K562 (cell line): ENCODE data around the gene HOTAIR. TPM values are rescaled to one million over a fixed set of nuclear protein-coding genes. Genes with fewer than 3 reads are reported as not detected.
A peak's percentile ranks its signal among the peaks of the same experiment; 100 is the strongest.

Experiments
- CBFA2T2 ChIP-seq: fragments of 450-650 bp; conservative IDR thresholded peaks from 2 replicates; pipeline ENCODE4 v1.6.1; 2017; ENCODE audit warnings: mild to moderate bottlenecking
- FOXP1 ChIP-seq: sonication (generic); formaldehyde crosslinking; IDR thresholded peaks from 2 replicates; pipeline ENCODE4 v1.8.0; 2022; ENCODE audit warnings: mild to moderate bottlenecking, missing genetic modification reagents
- IFI16 ChIP-seq: fragments of 250-450 bp; sonication (Bioruptor Pico); IDR thresholded peaks from 2 replicates; pipeline ENCODE4 v2.1.2; 2022; ENCODE audit warnings: mild to moderate bottlenecking, inconsistent platforms
- PCBP1 ChIP-seq: fragments of 200-400 bp; formaldehyde crosslinking; IDR thresholded peaks from 2 replicates; pipeline ENCODE4 v1.6.1; 2018; ENCODE audit warnings: mild to moderate bottlenecking, low read depth, low read length; ENCODE audit not compliant: poor library complexity, severe bottlenecking
- SP1 ChIP-seq: sonication (generic); formaldehyde crosslinking; IDR thresholded peaks from 2 replicates; pipeline ENCODE4 v1.8.1; 2022; ENCODE audit warnings: mild to moderate bottlenecking, missing genetic modification reagents
- SREBF2 ChIP-seq: sonication (generic); formaldehyde crosslinking; IDR thresholded peaks from 2 replicates; pipeline ENCODE4 v1.4.0; 2020; ENCODE audit warnings: mild to moderate bottlenecking, missing genetic modification reagents
- TGIF2 ChIP-seq: sonication (generic); formaldehyde crosslinking; IDR thresholded peaks from 2 replicates; pipeline ENCODE4 v1.8.1; 2022; ENCODE audit warnings: mild to moderate bottlenecking, missing genetic modification reagents, moderate library complexity
- ZFX ChIP-seq: sonication (generic); formaldehyde crosslinking; IDR thresholded peaks from 2 replicates; pipeline ENCODE4 v1.8.0; 2022; ENCODE audit warnings: mild to moderate bottlenecking, missing genetic modification reagents, moderate library complexity
- polyA plus RNA-seq, 8 experiments: library from polyadenylated mRNA; depleted of rRNA in 4 of 8; stranded (reverse) in 5 of 8; unstranded in 3 of 8; fragments of >200 nt; fragmentation: Nextera tagmentation in 2 of 8; fragmentation: Illumina TruSeq in 1 of 8; extraction: Ambion mirVana in 2 of 8; extraction: Trizol in 1 of 8; gene quantifications; 2 replicates each; pipeline versions ENCODE4 v1.2.1 to v1.2.3, GENCODE V29; 2011 to 2014; ENCODE audit warnings: inconsistent platforms in 1 of 8, missing spikeins in 1 of 8
- total RNA-seq, 7 experiments: library from RNA; depleted of rRNA in 6 of 7; stranded (reverse); fragments of >200 nt in 6 of 7; fragmentation: Illumina TruSeq in 2 of 7; extraction: Trizol in 2 of 7; gene quantifications; 2 replicates each; pipeline versions ENCODE4 v1.2.1 to v1.2.3, GENCODE V29; 2011 to 2021; ENCODE audit warnings: low replicate concordance in 1 of 7

The HOTAIR gene
- total and polyA plus RNA-seq, 9 of the 15 experiments (the other 6 are each of a cell fraction or from before 2014, with no cell fraction given) = 0.04 TPM; not detected in 8

DNA sequence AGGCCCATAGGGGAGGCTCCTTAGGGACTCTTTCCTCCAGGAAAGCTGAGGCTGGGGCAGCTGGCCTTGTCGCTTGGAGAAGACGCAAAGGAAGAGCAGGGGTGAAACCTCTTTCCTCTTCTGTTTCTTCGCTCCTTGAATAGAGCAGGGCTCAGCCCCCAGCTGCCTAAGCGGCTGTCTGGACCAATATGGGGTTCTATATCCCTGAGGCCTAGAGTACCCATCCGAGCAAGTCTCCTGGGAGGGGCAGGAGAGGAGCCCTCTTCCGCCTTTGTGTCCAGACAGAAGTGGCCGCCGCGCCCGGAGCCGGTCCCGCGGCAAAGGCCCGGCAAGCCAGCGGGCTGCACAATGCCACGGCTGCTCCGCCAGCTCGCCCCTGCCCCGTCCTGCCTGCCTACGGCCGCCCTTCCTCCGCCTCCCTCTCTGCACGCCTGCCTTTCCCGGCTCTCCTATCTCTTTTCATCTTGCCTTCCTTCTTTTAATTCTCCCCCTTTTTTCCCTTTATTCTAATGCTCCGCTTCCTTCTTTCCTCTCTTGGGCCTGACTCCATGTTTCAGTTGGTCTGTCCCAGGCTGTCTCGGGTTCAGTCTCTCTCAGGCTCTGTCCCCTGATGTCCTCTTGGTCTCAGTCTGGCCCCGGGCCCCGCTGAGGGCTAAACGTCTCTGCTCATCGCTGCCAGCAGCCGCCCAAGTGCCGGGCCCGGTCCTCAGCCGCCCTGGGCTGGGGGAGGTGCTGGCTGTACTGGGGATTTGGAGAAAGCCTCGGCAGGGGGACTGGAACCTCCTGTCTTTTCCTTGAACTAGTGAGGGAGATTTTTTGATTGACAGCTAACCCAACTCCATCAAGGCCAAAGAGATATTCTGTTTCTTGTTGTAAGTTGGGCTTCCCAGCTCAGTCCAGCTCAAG, 22.7 kb upstream of the HOTAIR start (continued):
- TF ChIP-seq PCBP1 (no peak), FOXP1 (CRISPR knock-in tag) (no peak), SREBF2 (CRISPR knock-in tag) (no peak), IFI16 (CRISPR knock-in tag) (no peak), CBFA2T2 (no peak), ZFX (CRISPR knock-in tag) (peak; percentile 22; the same call in 1 of the 2 replicates), SP1 (no peak), TGIF2 (CRISPR knock-in tag) (no peak)
